HG03439 (cell line): ENCODE data around the gene FASTKD3.

Experiments used
- ATAC-seq: cut with Tn5 transposase; IDR thresholded peaks from one replicate; pipeline ENCODE4 v1.9.1; 2021; ENCODE audit warnings: mild to moderate bottlenecking, moderate library complexity; ENCODE audit not compliant: unreplicated experiment

The FASTKD3 gene

DNA sequence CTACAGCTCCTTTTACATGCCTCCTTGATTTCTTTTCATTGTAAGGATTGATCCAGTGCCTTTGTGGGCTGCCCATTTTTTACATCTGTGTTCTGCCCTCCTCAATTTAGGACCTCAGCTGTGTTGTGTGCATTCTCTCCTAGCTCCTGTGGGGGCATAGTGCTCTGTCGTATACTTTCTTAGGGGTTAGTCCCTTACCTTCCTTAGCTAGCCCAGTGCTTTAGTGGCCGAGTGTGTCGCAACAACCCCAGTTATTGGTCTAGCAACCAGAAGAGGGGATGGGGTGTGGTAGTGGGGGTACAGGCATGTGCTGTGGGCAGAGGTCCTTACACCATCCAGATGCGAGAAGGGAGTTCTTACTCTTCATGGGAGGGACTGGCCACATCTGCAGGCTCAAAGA is 12.3 kb upstream of the FASTKD3 start:
- ATAC-seq, result no peak

DNA sequence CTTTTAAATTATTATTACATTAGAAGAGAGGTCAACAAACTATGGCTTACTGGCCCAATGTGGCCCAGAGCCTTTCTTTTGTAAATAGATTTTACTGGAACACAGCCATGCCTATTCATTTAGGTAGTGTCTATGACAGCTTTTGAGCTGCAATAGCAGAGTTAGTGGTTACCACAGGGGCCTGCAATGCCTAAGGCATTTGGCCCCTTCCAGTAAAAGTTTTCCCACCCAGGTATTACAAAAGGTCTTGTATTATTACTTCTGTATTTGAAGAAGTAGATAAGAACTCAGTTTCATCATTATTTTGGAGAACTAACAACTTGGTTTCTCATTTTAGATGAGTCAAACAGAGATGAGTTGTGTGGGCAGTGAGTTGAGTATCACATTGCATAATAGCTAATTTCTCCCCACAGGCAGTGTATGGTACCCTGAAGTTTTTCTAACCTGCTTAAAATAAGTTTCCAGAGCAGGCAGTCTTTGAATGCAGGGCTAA is 9.6 kb upstream of the FASTKD3 start:
- peak; percentile 97 for ATAC-seq

DNA sequence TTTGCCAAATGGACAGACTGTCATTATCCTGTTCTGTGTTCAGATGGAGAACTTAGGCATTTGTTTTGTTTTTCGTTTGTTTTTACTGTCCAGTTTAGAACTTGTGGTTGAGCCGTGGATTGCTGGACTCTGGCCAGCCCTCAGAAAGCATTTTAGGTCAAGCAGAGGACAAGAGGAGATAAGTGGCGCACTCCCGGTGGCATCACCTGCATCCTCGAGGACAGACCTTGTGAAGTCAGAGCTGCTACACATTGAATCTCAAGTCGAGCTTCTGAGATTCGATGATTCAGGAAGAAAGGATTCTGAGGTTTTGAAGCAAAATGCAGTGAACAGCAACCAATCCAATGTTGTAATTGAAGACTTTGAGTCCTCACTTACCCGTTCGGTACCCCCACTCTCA is 9.0 kb upstream of the FASTKD3 start:
- ATAC-seq, result no peak

DNA sequence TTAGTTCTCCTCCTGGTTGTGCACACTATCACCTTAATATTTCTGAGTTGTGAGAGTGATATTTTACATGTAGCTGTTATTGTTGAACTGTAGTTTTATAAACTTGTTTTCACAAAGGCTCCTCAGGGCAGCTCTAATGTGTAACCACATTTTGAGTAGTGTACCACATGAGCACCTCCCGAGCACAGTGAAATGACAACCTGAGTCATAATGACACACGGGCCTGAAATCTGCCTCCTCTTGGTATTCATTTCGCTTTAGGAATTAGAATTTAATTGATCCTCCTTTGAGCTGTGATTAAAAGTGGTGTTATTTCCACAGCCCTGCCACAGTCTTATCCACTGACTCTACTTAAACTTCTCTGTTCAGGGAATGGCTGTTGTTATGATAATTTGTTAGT is 8.0 kb upstream of the FASTKD3 start:
- peak; percentile 58 for ATAC-seq

DNA sequence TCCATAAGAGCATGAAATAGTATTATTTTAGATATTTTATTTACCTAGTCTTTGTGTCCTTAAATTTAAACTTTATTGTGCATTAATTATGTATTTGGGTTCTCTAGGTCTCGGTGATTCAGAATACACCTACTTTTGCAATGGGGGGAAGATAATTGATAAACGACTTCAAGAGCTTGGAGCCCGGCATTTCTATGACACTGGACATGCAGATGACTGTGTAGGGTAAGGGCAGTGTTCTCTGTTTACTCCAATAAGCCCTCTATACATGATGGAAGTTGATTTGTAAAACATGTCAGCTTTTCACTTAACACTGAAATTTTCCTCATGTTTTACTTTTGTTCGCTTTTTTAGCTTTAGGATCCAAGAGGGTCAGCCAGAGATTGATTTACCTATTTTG is 6.3 kb upstream of the FASTKD3 start:
- no peak for ATAC-seq

DNA sequence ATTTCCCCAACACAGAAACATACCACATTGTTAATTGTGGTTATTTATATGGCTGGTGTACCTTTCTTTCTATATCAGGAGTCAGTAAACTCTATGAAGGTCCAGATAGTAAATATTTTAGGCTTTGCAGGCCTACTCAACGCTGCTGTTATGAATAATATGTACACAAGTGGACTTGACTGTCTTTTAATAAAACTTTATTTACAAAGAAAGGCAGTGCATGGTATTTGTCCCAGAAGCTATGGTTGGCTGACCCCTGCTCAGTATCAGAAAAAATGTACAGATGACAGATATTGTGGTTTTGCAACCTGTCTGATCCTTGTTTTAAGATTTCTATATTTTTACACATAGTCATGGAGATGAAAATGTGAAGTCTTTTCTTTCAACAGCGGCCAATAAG is 5.8 kb upstream of the FASTKD3 start:
- no peak for ATAC-seq

DNA sequence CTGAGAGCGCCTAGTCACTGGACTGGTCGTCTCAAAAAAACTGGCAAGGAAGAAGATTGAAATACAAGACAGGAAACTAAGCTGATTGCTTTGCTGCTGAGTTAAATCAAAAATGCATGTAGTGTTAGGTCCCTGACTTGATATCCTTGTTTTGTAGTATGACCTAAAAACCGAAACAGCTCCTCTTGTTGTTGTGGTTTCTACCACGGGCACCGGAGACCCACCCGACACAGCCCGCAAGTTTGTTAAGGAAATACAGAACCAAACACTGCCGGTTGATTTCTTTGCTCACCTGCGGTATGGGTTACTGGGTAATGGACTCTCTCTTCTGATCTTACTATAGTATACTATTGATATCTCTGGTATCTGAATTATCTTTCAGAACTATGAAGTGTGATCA is 4.4 kb upstream of the FASTKD3 start:
- ATAC-seq, result no peak

DNA sequence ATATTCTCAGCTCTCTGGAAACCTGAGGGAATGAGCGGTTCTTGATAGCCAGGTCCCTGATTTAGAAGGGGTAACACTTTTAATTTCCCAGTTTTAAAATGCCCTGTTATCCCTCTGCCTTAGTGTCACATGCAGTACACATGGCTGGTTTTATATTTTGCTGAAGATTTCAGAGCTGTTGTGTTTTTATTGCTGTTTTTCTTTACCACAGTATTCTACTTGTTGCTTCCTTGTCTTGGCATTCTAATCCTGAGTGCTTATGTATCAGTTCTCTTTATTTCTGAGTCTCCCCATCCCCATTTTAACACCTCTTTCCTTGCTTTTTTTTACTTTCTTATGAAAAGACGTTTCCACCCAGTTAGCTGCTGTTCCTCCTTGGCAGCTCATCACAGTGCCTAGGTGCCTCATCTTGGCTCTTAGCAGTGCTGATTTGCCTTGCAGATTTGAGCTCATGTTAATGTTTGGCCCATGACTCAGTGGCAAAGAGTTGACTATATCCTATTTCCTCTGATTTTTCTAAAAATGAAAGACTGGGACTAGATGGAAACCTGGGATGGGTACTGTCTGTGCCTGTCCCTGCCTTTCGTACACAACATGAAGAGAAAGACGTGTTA is 3.8 kb upstream of the FASTKD3 start:
- ATAC-seq, result no peak

DNA sequence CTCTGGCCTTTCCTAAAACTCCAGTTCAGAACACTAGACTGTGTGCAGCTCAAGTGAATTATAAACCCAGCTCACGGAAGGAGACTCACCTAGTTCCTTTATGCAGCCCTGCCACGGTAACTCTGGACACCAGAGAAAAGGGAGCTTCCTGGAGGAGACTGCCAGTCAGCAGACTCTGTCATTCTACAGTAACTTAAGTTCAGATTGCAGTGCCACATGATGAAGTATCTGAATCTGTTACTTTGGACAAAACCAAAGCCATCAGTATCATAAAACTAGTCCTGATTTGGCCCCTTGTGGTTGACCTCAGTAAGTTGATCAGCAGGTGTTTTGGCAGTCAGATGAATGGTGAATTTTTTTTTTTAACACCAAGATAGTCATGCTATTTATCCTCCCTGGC is 2.8 kb upstream of the FASTKD3 start:
- no peak for ATAC-seq

DNA sequence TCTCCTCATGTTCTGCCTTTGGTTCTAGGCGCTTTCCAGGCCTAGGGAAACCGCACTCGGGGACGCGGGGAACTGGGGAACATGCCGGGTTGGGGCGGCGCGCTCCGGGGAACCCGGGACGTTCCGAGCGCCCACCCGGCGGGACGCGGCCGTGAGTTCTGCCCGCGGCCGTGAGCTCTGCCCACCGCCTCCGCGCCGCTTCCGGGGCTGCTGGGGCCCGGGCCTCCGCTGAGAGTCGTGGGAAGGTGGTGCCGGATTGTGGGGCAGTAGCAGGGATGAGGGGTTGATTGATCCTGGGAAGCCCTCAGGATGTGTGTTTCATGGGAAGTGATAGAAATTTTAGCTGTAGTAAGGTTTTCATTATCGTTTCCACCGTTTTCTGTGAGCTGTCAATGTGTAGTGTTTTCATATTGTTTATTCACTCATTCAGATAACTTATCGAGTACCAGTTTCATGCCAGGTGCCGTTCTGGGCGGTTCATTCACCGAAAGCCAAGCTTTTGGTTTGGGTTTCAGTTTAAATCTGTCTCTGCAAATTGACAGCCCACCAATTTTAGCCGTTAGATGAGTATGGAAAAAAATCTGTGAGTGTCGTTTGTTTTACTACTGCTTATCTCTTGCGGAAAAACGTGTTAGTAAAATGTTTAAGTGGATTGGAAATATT is 774 bp upstream of the FASTKD3 start:
- ATAC-seq, result peak; percentile 29

DNA sequence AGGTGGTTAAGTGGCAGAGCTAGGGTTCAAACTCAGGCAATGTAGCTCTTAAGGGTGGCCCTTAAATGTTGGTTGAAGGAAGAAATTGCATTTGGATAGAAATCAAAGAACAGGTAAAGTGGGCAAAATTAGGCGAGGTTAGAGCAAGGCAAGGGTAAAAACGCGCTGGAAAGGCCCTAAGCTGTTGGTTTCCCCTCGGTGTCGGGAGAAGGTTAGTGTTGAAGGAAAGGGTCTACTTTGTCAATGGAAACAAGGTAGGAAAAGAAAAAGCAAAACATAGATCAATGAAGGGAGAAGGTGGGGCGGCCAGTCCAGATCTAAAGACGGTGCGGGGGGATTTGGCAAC is 431 bp downstream of the FASTKD3 start:
- no peak for ATAC-seq

DNA sequence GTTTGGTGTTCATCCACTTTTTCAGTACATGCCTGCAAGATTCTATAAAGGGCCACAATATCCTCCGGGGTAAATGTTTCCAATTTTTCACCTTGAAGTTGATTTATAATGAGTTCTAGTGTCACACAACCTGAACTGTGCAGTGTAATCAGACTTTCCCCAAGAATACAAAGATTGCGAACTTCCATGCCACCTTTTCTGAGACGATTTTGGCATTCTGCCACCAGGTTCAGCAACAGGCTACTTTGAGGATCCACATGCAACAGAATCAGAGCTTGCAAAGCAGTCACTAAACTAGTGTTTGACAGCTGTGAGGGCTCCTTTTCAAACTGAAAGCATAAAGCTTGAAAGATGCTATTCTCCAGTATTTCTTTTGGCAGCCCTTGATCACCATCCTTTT is 1.6 kb downstream of the FASTKD3 start:
- no peak for ATAC-seq

DNA sequence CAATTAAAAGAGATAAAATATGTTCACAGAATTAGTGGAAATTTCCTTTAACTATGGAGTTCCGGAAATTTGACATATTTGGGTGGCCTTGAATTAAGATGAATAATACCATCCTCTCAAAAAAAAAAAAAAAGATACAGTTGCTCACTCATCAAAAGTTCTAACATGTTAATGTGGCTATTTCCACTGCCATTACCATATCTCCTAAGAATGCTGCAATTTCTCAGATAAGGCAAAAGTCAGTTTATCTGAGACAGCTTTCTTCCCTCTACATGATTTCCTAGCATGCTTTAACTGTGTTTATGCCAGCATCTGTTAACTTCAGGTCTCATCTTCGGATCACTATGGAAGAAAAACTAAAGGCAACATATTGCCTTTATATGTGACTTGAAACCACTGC is 2.6 kb downstream of the FASTKD3 start:
- no peak for ATAC-seq

DNA sequence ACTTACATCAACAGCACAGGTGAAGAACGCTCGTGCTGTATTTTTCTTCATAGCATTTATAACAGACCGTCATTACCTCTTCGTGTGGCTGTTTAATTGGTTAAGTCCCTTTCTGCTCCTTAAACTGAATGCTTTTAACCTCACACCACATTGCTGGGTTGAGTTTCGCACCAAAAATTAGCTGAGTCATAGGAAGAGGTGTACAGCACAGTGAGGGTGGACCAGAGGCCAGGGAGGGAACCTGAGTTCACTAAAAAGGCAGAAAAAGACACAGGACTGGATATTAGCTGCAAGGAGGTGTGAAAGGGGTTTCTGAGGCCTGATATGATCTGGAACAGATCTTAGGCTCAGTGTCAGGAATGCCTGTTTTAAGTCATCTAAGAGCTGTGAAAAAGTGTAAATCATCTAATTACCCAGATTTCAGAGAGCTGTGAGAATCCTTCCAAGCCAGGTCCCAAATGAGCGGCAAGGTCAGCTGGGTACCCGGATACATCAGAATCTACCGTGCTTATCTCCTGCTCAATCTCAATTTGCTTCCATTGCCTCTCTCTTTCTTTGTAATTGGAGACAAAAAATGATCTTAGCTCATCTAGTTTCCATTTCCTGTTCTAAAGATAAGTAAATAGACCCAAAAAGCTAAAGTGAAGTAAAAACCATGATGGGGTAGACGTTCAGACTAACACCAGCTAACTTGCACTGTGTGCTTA is 10.8 kb downstream of the FASTKD3 start:
- no peak for ATAC-seq

DNA sequence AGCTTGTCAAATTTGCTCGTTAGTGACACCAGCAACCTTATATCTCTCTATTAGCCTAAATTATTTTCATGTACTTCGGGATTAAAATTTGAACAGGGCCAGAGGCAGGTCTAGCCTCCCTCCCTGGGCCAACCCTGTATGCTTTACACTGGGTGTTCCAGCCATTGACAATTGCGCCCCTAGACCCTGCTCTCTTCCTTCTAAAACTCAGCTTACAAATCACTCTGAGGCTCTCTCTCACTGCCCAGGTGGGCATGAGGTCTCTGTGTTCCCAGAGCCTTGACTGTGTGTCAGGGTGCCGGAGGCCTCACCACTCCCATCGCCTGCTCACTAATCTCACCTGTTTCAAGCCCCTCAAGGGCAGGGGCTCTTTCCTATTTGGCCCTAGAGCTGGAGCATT is 11.5 kb downstream of the FASTKD3 start:
- ATAC-seq, result no peak

DNA sequence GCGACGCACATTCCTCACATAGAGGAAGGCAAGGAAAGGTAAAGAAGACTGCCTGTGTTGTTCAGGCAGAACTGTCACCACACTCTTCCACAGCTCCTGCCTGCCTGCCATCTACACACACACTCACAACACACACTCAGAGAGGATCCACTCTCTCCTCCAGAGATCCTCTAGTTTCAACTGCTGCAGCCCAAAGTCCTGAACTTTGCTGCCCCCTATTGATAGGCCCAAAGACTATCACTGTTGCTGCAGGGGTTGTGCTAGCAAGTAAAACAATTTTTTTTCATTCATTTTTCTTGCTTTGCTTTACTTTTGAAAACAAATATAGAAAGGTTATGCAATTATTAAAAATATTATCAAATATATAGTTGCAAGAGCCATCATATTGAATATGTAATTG is 12.0 kb downstream of the FASTKD3 start:
- ATAC-seq, result no peak

DNA sequence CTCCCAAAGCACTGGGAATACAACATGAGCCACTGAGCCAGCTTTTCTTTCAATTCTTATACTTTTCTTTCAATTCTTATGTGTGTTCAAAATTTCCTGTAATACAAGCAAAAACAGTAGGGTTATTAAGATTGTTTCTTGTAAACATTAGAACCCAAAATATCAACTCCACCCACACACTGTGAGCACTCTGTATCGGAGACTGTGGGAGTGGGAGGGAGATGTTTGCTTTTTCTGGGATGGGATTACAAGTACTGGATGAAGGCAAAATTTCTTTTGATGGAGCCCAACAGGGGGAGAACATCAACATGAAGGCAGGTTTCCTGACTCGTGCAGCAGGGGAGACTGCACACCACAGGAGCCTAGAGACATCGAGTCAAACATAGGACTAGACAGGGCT is 13.2 kb downstream of the FASTKD3 start:
- ATAC-seq, result no peak

DNA sequence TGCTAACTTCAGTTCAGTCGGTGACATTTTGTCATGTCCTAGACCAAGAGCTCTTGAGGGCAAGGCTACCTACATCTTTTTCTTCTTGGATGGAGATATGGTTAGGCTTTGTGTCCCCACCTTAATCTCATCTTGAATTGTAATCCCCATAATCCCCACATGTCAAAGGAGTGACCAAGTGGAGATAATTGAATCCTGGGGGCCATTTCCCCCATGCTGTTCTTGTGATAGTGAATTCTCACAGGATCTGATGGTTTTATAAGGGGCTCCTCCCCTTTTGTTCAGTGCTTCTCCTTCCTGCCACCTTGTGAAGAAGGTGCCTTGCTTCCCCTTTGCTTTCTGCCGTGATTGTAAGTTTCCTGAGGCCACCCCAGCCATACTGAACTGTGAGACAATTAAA is 15.8 kb downstream of the FASTKD3 start:
- ATAC-seq, result no peak

DNA sequence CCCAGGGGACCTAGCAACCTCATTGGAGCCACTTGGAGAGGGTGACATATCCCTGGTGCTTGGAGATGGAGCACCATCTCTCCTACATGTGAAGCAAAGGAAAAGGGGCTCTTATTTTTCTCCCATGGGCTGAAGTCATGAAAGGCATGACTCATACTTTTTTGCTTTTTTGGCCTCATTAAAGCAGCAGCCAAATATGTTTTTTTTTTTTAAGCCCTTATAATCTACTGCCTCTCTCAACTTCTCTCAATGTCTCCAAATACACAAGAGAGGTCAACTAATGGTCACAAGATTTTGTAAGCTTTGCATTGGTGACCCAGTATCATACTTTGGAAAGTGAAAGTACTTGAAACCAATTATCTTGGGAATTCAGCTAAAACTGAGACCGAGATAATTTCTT is 16.3 kb downstream of the FASTKD3 start:
- no peak for ATAC-seq

DNA sequence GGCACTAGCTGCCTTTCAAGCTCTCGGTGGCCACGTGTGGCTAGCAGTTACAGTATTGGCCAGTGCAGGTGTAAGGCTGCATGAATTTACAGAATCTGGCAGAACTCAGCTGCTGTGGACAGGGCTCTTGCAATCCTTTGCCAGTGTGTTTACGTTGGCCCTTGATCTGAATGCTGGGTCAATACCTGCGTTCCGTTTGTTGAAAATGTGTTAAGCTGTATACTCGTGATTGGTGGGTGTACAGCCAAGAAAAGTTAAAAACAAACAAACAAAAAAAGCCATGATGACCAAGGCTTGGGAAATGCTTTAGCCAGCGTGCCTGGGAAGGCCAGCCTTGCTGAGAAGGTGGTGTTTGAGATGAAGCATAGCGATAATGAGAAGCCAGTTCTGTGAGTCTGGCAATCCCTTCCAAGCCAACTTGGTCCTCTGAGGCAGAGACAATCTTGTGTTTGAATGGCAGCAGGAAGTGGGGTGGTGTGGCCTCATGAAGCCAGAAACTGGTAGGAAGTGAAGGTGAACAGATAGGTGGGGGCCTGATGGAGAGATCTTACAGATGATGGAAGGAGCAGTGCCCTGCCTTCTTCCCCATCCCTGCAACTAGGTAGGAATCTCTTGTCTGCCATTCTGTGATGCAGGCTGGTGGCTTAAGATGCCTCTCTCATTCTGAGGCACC is 17.1 kb downstream of the FASTKD3 start:
- no peak for ATAC-seq

DNA sequence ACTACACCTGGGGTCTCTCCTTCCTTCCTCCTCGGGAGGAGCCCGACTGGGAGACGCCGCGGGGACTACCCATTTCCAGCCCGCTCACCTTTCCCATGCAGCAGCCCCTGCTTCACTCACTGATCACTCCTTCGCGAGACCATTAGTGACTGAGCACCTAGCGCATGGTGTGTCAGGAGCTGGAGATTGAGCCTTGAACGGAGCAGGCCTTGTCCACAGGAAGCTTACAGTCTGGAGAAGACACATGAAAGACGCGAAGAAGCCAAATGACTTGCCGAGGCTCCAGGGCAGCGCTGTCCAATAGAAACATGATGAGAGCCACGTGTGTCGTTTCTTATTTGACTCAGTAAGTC is 17.6 kb downstream of the FASTKD3 start:
- ATAC-seq, result no peak
